Measurements from ENCODE around the gene PTGES3.

DNA sequence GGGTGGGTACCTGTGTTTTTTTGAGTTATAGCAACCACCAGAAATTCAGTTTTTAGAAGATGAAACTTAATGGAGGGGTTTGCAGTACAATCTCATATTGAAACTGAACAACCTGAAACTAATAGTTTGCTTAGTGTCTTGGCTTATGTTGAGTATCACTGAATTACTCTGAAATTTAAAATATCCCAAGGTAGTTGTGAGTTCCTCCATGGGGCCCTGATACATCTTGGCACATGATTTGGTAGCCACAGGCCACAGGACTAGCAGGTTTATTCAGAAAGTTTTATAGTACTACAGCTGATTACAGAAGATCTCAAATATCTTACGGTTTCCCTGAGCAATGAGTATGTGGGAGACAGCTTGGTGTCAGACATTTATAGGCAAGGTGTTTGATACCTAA is 10.4 kb downstream of the PTGES3 start:
- TF ChIP-seq, protein P1, sequence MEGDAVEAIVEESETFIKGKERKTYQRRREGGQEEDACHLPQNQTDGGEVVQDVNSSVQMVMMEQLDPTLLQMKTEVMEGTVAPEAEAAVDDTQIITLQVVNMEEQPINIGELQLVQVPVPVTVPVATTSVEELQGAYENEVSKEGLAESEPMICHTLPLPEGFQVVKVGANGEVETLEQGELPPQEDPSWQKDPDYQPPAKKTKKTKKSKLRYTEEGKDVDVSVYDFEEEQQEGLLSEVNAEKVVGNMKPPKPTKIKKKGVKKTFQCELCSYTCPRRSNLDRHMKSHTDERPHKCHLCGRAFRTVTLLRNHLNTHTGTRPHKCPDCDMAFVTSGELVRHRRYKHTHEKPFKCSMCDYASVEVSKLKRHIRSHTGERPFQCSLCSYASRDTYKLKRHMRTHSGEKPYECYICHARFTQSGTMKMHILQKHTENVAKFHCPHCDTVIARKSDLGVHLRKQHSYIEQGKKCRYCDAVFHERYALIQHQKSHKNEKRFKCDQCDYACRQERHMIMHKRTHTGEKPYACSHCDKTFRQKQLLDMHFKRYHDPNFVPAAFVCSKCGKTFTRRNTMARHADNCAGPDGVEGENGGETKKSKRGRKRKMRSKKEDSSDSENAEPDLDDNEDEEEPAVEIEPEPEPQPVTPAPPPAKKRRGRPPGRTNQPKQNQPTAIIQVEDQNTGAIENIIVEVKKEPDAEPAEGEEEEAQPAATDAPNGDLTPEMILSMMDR (IDR thresholded peaks at IDR 0.05) = no peak
- TF ChIP-seq POLR2A (IDR thresholded peaks at IDR 0.05) = no peak

Measured in uterus (tissue), 2 donors.